SIG-M5 treated with dmso at 0.1 percent for 504 hours (cell line): ENCODE measurements around the gene PCBP3.
A peak's percentile ranks its signal among the peaks of the same experiment; 100 is the strongest.

ENCODE experiments used
- DNase-seq: peaks from one replicate; lab custom pipeline; 2025; ENCODE audit not compliant: unreplicated experiment; lab: John Stamatoyannopoulos, UW

Gene PCBP3

GRCh38 chr21:45901061-45901690, 257.7 kb downstream of the PCBP3 start:
- DNase-seq: no peak

DNA sequence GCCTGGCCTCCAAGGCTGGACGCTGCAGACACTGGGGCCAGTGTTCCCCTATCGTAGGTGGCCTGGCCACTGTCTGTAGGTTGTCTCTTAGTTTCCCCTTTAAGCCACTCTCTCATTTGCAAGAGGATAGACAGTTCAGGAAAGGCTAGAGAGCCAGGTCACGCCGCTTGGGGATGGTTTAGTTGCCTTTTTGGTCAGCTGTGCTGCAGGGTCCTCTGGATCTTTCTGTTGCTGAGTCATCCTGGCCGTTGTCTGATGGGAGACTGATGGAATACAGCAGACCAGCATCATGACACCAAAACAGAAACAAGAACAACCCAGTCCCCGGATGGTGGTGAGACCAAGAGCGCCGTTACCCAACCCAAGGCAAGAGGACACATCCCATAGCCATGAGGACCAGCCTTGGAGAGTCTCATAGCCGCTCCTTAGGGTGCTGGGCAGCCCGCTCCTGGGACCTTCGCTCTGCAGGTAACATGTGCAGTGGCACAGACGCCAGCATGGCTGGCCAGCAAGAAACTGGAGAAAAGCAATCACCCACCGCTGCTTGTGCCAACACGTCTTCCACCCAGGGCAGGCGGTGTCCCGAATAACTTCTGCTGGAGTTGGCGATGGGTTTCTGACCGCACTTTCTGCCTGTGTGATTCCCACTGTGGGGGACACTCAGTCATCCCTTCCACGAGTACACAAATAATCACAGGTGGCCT, 258.9 kb downstream of the PCBP3 start:
- DNase-seq: no peak

DNA sequence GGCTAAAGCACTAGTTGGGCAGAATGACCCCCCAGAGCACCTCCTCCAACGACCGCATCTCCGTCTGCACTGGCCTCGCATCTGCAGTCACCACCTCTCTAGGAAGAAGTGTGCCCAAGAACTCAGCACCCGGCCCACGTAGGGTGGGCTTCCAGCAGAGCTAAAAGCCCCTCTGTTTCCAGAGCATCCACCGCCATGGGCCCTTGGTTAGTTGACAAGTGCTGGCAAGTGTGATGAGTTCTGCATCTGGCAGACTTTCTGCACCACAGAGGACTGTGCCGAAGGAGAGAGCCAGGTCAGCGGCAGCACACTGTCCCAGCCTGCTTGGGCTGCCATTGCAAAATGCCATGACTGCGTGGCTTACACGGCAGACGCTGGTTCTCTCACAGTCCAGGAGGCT, 261.7 kb downstream of the PCBP3 start:
- DNase-seq: no peak

- no peak for DNase-seq
Measured at GRCh38 chr21:45906196-45906805, 262.8 kb downstream of the PCBP3 start.

- DNase-seq: no peak
Measured at GRCh38 chr21:45906859-45907258, 263.3 kb downstream of the PCBP3 start.

DNA sequence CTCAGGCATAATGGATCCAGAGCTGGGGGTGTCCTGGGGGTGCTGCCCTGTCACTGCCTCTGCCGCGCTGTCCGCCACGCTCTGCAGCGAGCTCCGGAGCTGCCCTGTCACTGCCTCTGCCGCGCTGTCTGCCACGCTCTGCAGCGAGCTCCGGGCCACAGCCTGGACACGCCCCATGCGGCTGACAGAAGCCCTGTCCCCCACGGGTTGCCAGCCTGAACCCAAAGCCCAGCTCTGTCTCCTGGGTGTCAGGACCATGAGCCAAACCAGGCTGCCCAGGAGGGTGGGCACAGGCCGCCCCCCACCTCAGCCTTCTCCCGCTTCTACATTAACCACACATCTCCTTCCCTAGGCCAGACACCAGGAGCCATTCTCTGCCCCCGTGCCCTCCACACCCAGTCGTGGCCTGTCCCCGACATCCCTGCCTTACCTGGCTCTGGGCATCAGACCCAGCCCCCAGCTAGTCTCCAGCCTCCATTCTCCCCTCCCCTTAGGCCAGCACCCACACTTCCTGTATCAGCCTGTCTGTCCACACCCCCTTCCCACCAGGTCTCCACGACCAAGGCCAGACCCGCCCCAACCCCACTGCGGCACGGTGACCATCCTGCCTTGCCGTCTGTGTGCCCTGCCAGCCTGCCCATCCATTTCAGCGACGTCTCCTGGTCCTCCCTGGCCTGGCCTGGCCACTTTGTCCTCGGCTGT, 265.2 kb downstream of the PCBP3 start:
- DNase-seq: no peak

GRCh38 chr21:45909238-45909988, 265.9 kb downstream of the PCBP3 start:
- no peak for DNase-seq

DNA sequence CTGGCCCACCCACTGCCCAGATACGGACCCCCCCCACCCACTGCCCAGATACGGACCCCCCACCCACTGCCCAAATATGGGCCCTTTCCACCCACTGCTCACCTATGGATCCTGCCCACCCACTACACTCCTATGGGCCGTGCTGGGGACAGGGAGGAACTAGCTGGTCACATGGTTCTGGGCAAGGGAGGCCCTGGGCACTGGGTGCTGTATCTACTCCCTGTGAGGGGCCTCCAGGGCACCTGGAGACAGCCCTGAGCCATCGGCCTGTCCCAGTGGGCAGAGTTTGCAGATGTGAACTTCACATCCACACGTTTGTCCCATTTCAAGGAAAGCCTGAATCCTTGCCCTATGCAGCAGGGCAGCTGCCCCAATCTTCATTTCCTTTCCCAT, 266.6 kb downstream of the PCBP3 start:
- DNase-seq: no peak

GRCh38 chr21:45910548-45911221, 267.2 kb downstream of the PCBP3 start:
- DNase-seq: no peak

DNA sequence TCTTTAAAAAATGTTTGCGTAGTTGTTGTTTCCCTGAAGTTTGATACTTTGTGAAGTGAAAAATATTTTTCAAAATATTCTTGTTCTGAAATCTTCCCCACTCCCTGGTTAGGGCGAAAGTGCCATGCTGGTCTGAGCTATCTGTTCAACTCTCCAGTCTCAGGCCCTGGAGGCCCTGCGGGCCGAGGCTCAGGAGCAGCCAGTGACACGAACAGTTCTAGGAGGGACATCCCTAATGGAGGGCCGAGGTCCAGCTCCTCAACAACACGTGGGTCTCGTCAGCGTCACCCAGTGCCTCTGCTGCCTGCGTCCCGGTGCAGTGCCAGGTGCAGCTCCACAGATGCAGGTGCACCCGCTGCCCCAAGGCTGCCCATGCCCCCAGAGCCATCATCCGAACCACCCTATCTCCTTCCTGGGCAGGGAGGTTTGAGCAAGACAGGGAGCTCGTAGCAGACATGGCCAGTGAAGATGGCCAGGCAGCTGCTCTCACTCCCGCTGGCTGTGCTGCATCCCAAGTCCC, 268.3 kb downstream of the PCBP3 start:
- DNase-seq: no peak

DNA sequence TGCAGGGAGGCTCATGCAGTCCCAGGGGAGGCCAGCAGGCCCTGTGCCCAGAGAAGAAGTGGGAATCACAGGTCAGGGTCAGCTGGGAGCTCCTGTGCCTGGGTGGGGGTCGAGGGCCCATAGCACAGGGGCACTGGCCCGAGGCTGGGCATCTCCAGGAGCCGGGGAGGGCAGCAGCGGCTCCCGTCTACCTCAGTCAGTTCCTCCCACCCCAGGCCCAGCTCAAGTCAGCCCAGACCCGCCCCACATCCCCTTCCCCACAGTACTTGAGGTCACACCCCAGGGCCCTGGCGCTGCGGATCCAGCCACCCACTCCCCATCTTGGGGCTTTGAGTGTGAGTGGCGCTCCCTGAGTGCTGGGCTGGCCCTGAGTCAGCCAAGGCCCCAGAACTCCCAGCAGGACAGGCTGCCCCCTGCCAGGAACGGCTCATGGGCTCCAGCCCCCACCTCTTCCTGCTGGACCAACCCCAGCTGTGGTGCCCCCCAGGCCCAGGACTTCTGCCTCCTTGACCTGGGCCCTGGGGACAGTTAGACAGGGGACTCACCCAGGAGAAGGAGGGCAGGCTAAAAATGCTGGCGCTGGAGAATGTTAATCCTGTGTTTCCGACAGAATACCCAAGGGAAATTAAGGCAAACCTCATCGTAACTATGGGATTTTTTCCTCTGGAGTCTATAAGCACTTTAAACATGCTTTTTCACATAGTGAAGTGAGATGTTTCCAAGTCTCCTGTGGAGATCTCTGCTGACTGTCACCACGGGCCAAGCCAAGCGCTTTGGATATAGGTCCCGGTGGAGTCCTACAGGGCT, 269.3 kb downstream of the PCBP3 start:
- no peak for DNase-seq

DNA sequence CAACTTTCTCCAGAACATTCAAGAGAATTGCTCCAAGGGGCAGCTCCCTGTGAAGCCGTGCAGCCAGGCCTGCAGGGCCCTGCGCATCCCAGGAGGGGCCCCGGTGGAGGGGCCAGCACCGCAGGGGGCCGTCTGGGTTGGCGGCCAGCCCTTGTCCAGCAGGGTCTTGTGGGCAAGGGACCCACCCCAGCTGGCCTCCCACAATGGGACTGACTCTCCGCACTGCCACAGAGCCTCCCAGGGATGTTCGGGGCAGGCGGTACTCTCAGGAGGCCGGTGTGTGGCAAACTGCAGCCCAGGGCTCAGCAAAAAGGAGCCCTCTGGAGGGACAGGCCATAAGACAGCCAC, 269.9 kb downstream of the PCBP3 start:
- no peak for DNase-seq

DNA sequence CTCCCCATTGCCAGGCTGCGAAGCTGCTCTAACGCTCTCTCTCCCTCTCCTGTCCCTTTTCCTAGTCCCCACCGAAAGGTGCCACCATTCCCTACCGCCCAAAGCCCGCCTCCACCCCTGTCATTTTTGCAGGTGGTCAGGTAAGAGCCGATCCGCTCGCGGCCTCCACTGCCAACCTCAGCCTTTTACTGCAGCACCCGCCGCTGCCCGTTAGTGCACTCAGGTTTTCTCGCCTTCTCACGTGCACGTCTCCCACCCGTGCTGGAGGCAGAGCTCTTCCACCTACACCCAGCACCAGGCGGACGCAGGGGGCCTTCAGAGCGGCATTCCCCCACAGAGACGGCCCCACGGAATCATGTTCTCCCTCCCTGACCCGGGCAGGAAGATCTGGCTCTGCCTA, 270.4 kb downstream of the PCBP3 start:
- no peak for DNase-seq

- DNase-seq: no peak
Measured at GRCh38 chr21:45914321-45914845, 270.9 kb downstream of the PCBP3 start.

DNA sequence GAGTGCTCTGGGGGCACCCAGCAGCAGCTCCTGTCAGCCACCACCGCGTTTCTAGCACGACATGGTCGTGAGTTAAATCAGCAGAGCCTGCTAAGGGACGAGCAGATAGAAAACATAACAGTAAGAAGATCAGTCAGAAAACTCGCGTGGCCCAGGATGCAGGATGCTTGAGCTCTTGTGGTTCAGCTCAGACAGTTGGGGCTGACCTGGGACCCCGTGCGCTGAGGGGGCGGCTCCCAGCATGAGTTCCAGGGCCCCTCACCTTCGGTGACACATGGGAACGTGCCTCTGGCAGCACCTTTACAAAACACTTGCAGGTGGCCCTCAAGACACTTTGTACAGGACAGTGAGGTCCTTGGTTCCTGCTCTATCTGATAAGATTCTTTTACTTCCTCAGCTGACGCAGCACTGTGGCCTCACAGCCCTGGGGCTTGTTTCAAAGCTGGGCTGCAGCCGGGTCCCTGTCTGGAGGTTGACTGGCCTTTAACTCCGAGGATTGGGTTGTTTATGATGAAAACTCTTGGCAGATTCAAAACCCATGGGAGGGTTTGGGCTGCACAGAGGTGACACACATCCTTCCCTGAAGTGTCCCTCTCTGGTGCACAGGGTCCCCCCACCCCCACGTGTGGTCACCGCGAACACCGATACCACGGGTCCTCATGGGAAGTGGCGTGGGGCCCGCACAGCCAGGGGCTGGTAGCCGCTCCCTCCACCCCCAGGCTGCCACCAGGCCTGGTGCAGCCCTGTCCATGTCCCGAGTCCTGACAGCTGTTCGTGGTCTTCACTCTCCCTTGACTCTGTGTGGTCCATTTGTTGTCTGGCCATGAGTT, 272.7 kb downstream of the PCBP3 start:
- DNase-seq: peak; percentile 14

- DNase-seq: no peak
Measured at GRCh38 chr21:45917241-45917640, 273.7 kb downstream of the PCBP3 start.

- no peak for DNase-seq
Measured at GRCh38 chr21:45918011-45918410, 274.5 kb downstream of the PCBP3 start.

GRCh38 chr21:45918835-45919447, 275.4 kb downstream of the PCBP3 start:
- no peak for DNase-seq
